Measurements from ENCODE around the gene ITPK1. TPM values are rescaled to one million over a fixed set of nuclear protein-coding genes. Genes with fewer than 3 reads are reported as not detected.
A peak's percentile ranks its signal among the peaks of the same experiment; 100 is the strongest.

Gene ITPK1
- polyA plus RNA-seq, 1 of the 3 experiments (the other 2 are of a cell fraction): 23.2 TPM

- Histone ChIP-seq H3K27me3 (ENCODE audit: insufficient read depth) (peaks cover 7% of the 10 kb centered on the region; the same call in 1 of the 2 replicates), H4K20me1 (ENCODE audit: insufficient read depth) (no peaks in the 10 kb centered on the region), H3K4me1 (ENCODE audit: control insufficient read depth in 1 of 2, insufficient read depth in 2 of 2, low read depth in 1 of 2, low read length in 1 of 2) (peaks cover 0 to 69% of the 10 kb centered on the region in 2 experiments; a peak in 2 of 4 replicates), H3K9ac (no peak overlapping the region), H2AFZ (ENCODE audit: low read depth) (no peak overlapping the region), H3K4me3 (ENCODE audit: low read depth in 2 of 2, low read length in 1 of 2) (peak overlapping the region in 1 of 2 experiments; percentile 56; a peak in 2 of 4 replicates), H3K79me2 (ENCODE audit: insufficient read depth) (no peaks in the 10 kb centered on the region), H3K9me2 (no peaks in the 10 kb centered on the region), H3F3A (replicated peaks; ENCODE audit: insufficient read depth) (no peaks in the 10 kb centered on the region), H3K27ac (ENCODE audit: low read depth in 2 of 2, low read length in 1 of 2) (peak overlapping the region in 1 of 2 experiments; percentile 90; a peak in 2 of 4 replicates), H3K36me3 (replicated peaks in 1 of 2; ENCODE audit: control insufficient read depth in 1 of 2, insufficient read depth in 2 of 2, low read length in 1 of 2) (peaks cover 0 to 2% of the 10 kb centered on the region in 2 experiments), H3K9me3 (no peaks in the 10 kb centered on the region), H3K4me2 (peak overlapping the region; percentile 19; the same call in 1 of the 2 replicates)
- 10% methylated on average over 7 of the region's 8 CpGs for WGBS (ENCODE audit: low lambda C conversion rate)
- no peak for TF ChIP-seq EZH2phosphoT487 (IDR thresholded peaks at IDR 0.05; ENCODE audit: borderline replicate concordance, low read depth)
- TF ChIP-seq TEAD4 (IDR thresholded peaks at IDR 0.05; ENCODE audit: borderline replicate concordance, insufficient read depth): no peak
- POLR2A ChIA-PET: interaction anchor here (0.6 to 9.8 kb wide), 18 partner anchors 8 to 167 kb away, joined by 3 to 288 read pairs (median 6); partner anchors contain the start of gene GOLGA5
- no peak for DNase-seq
- CTCF ChIA-PET: interaction anchor here (1.3 to 7.5 kb wide), 6 partner anchors 9 to 208 kb away, joined by 3 to 56 read pairs (median 6); no protein-coding TSS in a partner anchor
Observed at GRCh38 chr14:92923744-92924103, 192.0 kb downstream of the ITPK1 start.

DNA sequence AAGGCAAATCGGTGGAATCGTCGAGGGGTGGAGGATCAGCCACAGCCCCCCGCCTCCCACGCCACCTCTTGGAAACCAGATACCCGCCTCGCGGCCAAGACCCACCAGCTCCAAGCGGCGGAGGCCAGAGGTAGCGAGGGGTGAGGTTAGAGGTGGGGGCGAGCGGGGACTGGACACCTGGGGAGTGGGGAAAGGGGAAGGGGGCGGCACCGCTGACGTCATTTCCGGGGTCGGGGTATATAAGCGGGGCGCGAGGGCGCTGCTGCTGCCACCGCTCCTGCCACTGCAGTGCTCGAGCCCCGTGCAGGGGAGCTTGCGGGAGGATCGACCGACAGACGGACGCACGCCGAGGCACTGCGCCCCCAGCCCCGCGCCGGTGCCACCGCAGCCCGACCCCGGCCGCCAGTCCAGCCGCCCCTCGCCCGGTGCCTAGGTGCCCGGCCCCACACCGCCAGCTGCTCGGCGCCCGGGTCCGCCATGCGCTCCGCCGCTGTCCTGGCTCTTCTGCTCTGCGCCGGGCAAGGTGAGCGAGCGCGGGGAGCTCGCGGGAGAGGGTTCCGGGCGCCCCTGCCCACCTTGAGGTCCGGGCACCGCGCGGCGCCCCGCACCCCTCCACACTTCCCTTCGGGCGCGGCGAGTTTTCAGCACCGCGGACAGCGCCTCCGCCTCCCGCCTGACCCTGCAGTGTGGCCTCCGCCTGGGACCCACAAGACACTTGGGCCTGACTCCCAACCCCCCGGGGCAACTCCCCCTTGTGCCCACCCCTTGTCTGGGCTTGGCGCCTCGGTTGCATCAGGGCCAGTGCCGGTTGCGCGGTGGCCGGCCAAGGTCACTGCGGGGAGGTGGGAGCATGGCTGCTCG, 192.6 kb downstream of the ITPK1 start, which contains the start of gene CHGA:
TSS of gene CHGA (plus strand) at position 268 of the 861 bp plus-strand sequence. CDS start at position 478, 210 bp downstream.
- peaks cover 7% of the 10 kb centered on the region; the same call in 1 of the 2 replicates for H3K27me3 ChIP-seq (ENCODE audit: insufficient read depth)
- WGBS (ENCODE audit: low lambda C conversion rate): 5% methylated on average over 19 of the region's 86 CpGs
- H3K36me3 ChIP-seq (replicated peaks in 1 of 2; ENCODE audit: control insufficient read depth in 1 of 2, insufficient read depth in 2 of 2, low read length in 1 of 2): no peaks in the 10 kb centered on the region
- H3K9me2 ChIP-seq: no peaks in the 10 kb centered on the region
- no peaks in the 10 kb centered on the region for H4K20me1 ChIP-seq (ENCODE audit: insufficient read depth)
- ChIA-PET POLR2A (interaction anchor here (0.5 to 9.8 kb wide), 26 partner anchors 7 to 168 kb away, joined by 3 to 288 read pairs (median 5); partner anchors contain the start of gene GOLGA5), CTCF (interaction anchor here (1.3 to 7.5 kb wide), 6 partner anchors 10 to 209 kb away, joined by 3 to 56 read pairs (median 6); no protein-coding TSS in a partner anchor)
- no peak within 1 kb of the TSS for H3K9ac ChIP-seq
- peak within 1 kb of the TSS in 1 of 2 experiments; percentile 56; a peak in 2 of 4 replicates for H3K4me3 ChIP-seq (ENCODE audit: low read depth in 2 of 2, low read length in 1 of 2)
- peaks cover 0 to 70% of the 10 kb centered on the region in 2 experiments; a peak in 2 of 4 replicates for H3K4me1 ChIP-seq (ENCODE audit: control insufficient read depth in 1 of 2, insufficient read depth in 2 of 2, low read depth in 1 of 2, low read length in 1 of 2)
- TF ChIP-seq POLR2AphosphoS5 (IDR thresholded peaks at IDR 0.05; ENCODE audit: low read depth, low read length) (peak; percentile 31; the same call in 1 of the 2 replicates), REST (IDR thresholded peaks at IDR 0.05; ENCODE audit: low read depth, low read length) (peak; percentile 99), MXI1 (IDR thresholded peaks at IDR 0.05; ENCODE audit: low read depth, low read length) (no peak; the same call in 1 of the 2 replicates), GATA2 (CRISPR knock-in tag; IDR thresholded peaks at IDR 0.05) (peak; percentile 22; the same call in 1 of the 2 replicates), TCF12 (IDR thresholded peaks at IDR 0.05) (no peak), SMC3 (IDR thresholded peaks at IDR 0.05; ENCODE audit: low read depth, low read length) (0 out of 2 replicates have a peak, but pooled peaks have one; percentile 3), RAD21 (IDR thresholded peaks at IDR 0.05; ENCODE audit: low read length) (no peak; the same call in 1 of the 2 replicates)
- H3K27ac ChIP-seq (ENCODE audit: low read depth in 2 of 2, low read length in 1 of 2): peak within 1 kb of the TSS in 1 of 2 experiments; percentile 90; a peak in 2 of 4 replicates
- H2AFZ ChIP-seq (ENCODE audit: low read depth): no peak within 1 kb of the TSS
- DNase-seq: peak; percentile 98
- peak within 1 kb of the TSS; percentile 19; the same call in 1 of the 2 replicates for H3K4me2 ChIP-seq
- H3K79me2 ChIP-seq (ENCODE audit: insufficient read depth): no peaks in the 10 kb centered on the region
- H3K9me3 ChIP-seq: no peaks in the 10 kb centered on the region
- no peaks in the 10 kb centered on the region for H3F3A ChIP-seq (replicated peaks; ENCODE audit: insufficient read depth)

Data from SK-N-SH (cell line).